Caco-2 (cell line): Measurements from ENCODE around the gene ZFP69. TPM values are rescaled to one million over a fixed set of nuclear protein-coding genes. Genes with fewer than 3 reads are reported as not detected.

Experiments used
- BruUV-seq: library from RNA; stranded (reverse); fragments of 400-500 nt; replicated peaks from 2 replicates; lab custom pipeline; 2021; lab: Mats Ljungman, UMichigan
- CTCF ChIA-PET: fragments of 300-600 bp; sonication (Branson Sonifier 250); formaldehyde crosslinking; loops from one replicate; lab custom pipeline; 2022; ENCODE audit warnings: antibody characterized with exemption; lab: Charles Lee
- POLR2A ChIA-PET: fragments of 300-600 bp; sonication (Branson Sonifier 250); formaldehyde crosslinking; loops from one replicate; lab custom pipeline; 2022; ENCODE audit warnings: antibody characterized with exemption; lab: Charles Lee
- DNase-seq, 2 experiments: peaks; one replicate each; pipeline versions ENCODE4 v3.0.0 to v3.0.0-alpha.2; 2020 to 2022
- H3K27me3 ChIP-seq: replicated peaks from 2 replicates; pipeline ENCODE4 v1.6.0; 2011; ENCODE audit warnings: low read length; ENCODE audit not compliant: control insufficient read depth, insufficient read depth
- H3K36me3 ChIP-seq: 2 replicates; pipeline ENCODE4 v1.5.1; 2011; ENCODE audit warnings: low read length; ENCODE audit not compliant: control insufficient read depth, insufficient read depth
- H3K4me1 ChIP-seq: fragments of 250-450 bp; sonication (Bioruptor Pico); 2 replicates; pipeline ENCODE4 v1.5.1; 2020; ENCODE audit warnings: mild to moderate bottlenecking
- H3K4me3 ChIP-seq: 2 replicates; pipeline ENCODE4 v1.5.1; 2011; ENCODE audit warnings: low read depth, mild to moderate bottlenecking, control low read depth, low read length
- H3K9me3 ChIP-seq: fragments of 250-450 bp; sonication (Bioruptor Pico); 2 replicates; pipeline ENCODE4 v1.5.1; 2020; ENCODE audit warnings: mild to moderate bottlenecking, moderate library complexity
- H3K27ac Mint-ChIP-seq: one replicate; pipeline ENCODE4 v1.8.0; 2022; ENCODE audit warnings: mixed read lengths; ENCODE audit not compliant: unreplicated experiment
- H3K27me3 Mint-ChIP-seq: one replicate; pipeline ENCODE4 v1.8.0; 2022; ENCODE audit warnings: mixed read lengths; ENCODE audit not compliant: insufficient read depth, unreplicated experiment
- H3K36me3 Mint-ChIP-seq: one replicate; pipeline ENCODE4 v1.8.0; 2022; ENCODE audit warnings: mild to moderate bottlenecking, mixed read lengths; ENCODE audit not compliant: insufficient read depth, unreplicated experiment
- H3K4me1 Mint-ChIP-seq: one replicate; pipeline ENCODE4 v1.8.0; 2022; ENCODE audit warnings: low read depth, mixed read lengths; ENCODE audit not compliant: unreplicated experiment
- H3K4me3 Mint-ChIP-seq: one replicate; pipeline ENCODE4 v1.8.0; 2022; ENCODE audit warnings: mild to moderate bottlenecking, moderate library complexity, mixed read lengths; ENCODE audit not compliant: unreplicated experiment
- H3K9me3 Mint-ChIP-seq: one replicate; pipeline ENCODE4 v1.8.0; 2022; ENCODE audit warnings: mixed read lengths; ENCODE audit not compliant: unreplicated experiment
- intact Hi-C: fragments of 100-400 bp; cut with micrococcal nuclease; formaldehyde crosslinking; loops from one replicate; pipeline ENCODE4 v1.10.0; 2022; ENCODE audit not compliant: unreplicated experiment
- total RNA-seq: library from RNA; stranded (reverse); gene quantifications from 2 replicates; pipeline ENCODE4 v1.2.3, GENCODE V29; 2022
- TF ChIP-seq, protein P1 (sequence below), 2 experiments: fragments of 200-600 bp in 1 of 2; IDR thresholded peaks; 1 replicate in 1 of 2; 2 replicates in 1 of 2; pipeline versions ENCODE4 v1.5.1 to v1.8.0; 2011 to 2022; ENCODE audit warnings: antibody characterized with exemption in 1 of 2, control low read depth in 1 of 2, inconsistent platforms in 1 of 2, low read depth in 1 of 2, low read length in 1 of 2, mild to moderate bottlenecking in 1 of 2, moderate library complexity in 1 of 2; ENCODE audit not compliant: insufficient read depth in 1 of 2, severe bottlenecking in 1 of 2, unreplicated experiment in 1 of 2

The ZFP69 gene
- total RNA-seq, 1 experiment from 2014 or later: 2.5 TPM

DNA sequence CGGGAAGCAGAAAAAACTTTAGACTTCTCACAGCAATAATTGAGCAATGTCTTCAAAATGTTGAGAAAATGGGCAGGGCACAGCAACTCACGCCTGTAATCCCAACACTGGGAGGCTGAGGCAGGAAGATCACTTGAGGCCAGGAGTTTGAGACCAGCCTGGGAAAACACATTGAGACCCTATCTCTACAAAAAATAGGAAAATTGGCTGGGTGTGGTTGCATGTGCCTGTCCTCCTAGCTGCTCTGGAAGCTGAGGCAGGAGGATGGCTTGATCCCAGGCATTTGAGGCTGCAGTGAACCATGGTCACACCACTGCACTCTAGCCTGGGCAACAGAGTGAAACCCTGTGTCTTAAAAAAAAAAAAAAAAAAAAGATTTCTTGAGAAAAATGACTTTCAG is 7.8 kb upstream of the ZFP69 start:
- Histone ChIP-seq H3K27me3 (no peaks in the 10 kb centered on the region), H3K36me3 (no peaks in the 10 kb centered on the region), H3K4me3 (no peak overlapping the region), H3K9me3 (0 out of 2 replicates have a peak, but pooled peaks cover 3% of the 10 kb centered on the region), H3K4me1 (no peaks in the 10 kb centered on the region)
- Mint-ChIP-seq H3K4me1 (no peaks in the 10 kb centered on the region), H3K27ac (no peak overlapping the region), H3K27me3 (no peaks in the 10 kb centered on the region), H3K4me3 (no peak overlapping the region), H3K36me3 (no peaks in the 10 kb centered on the region), H3K9me3 (peaks cover 54% of the 10 kb centered on the region)
- DNase-seq: no peak
- BruUV-seq: no TSS peak
- TF ChIP-seq, protein P1, sequence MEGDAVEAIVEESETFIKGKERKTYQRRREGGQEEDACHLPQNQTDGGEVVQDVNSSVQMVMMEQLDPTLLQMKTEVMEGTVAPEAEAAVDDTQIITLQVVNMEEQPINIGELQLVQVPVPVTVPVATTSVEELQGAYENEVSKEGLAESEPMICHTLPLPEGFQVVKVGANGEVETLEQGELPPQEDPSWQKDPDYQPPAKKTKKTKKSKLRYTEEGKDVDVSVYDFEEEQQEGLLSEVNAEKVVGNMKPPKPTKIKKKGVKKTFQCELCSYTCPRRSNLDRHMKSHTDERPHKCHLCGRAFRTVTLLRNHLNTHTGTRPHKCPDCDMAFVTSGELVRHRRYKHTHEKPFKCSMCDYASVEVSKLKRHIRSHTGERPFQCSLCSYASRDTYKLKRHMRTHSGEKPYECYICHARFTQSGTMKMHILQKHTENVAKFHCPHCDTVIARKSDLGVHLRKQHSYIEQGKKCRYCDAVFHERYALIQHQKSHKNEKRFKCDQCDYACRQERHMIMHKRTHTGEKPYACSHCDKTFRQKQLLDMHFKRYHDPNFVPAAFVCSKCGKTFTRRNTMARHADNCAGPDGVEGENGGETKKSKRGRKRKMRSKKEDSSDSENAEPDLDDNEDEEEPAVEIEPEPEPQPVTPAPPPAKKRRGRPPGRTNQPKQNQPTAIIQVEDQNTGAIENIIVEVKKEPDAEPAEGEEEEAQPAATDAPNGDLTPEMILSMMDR (IDR thresholded peaks at IDR 0.05; ENCODE audit: insufficient read depth in 1 of 2, low read depth in 1 of 2, low read length in 1 of 2, severe bottlenecking in 1 of 2, unreplicated experiment in 1 of 2): no peak
- intact Hi-C loops: no loop called here
- CTCF ChIA-PET: no interaction called here
- POLR2A ChIA-PET: no interaction called here

DNA sequence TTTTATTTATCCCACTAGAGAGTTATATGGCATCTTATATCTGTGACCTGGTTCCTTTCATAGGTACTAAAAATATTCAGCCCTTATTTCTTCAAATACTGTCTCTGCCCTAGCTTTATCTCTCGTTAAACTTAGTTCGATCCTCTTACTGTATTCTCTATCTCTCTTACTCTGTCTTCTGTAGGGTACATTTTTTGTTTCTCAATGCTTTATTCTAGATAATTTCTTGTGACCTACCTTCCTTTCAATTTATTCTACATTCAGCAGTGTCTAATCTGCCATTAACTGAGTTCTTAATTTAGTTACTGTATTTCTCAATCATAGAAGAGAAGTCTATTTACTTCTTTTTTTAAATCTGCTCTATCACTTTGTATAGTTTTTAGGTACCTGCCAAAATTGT is 1.8 kb upstream of the ZFP69 start:
- ChIA-PET CTCF (no interaction called here), POLR2A (no interaction called here)
- no peaks in the 10 kb centered on the region for H3K4me1 ChIP-seq
- intact Hi-C loops: no loop called here
- H3K4me1 Mint-ChIP-seq: no peaks in the 10 kb centered on the region
- H3K27me3 Mint-ChIP-seq: no peaks in the 10 kb centered on the region
- peaks cover 8% of the 10 kb centered on the region; the same call in 1 of the 2 replicates for H3K9me3 ChIP-seq
- no TSS peak for BruUV-seq
- TF ChIP-seq, protein P1 (IDR thresholded peaks at IDR 0.05; ENCODE audit: insufficient read depth in 1 of 2, low read depth in 1 of 2, low read length in 1 of 2, severe bottlenecking in 1 of 2, unreplicated experiment in 1 of 2): no peak
- H3K27me3 ChIP-seq: no peaks in the 10 kb centered on the region
- no peak overlapping the region for H3K4me3 ChIP-seq
- H3K4me3 Mint-ChIP-seq: no peak overlapping the region
- no peak overlapping the region for H3K27ac Mint-ChIP-seq
- no peak for DNase-seq
- peaks cover 28% of the 10 kb centered on the region for H3K9me3 Mint-ChIP-seq
- H3K36me3 ChIP-seq: no peaks in the 10 kb centered on the region
- peaks cover 12% of the 10 kb centered on the region for H3K36me3 Mint-ChIP-seq

- H3K4me3 Mint-ChIP-seq: peak overlapping the region; percentile 81
- peak overlapping the region; percentile 61 for H3K4me3 ChIP-seq
- CTCF ChIA-PET: no interaction called here
- POLR2A ChIA-PET: interaction anchor here (1.4 kb wide), 1 partner anchor 27 kb away, joined by 4 read pairs; the partner anchor contains the start of gene ZFP69B
- H3K36me3 Mint-ChIP-seq: peaks cover 12% of the 10 kb centered on the region
- H3K27me3 ChIP-seq: no peaks in the 10 kb centered on the region
- TF ChIP-seq, protein P1 (IDR thresholded peaks at IDR 0.05; ENCODE audit: insufficient read depth in 1 of 2, low read depth in 1 of 2, low read length in 1 of 2, severe bottlenecking in 1 of 2, unreplicated experiment in 1 of 2): no peak
- H3K4me1 ChIP-seq: no peaks in the 10 kb centered on the region
- H3K4me1 Mint-ChIP-seq: no peaks in the 10 kb centered on the region
- peak in 1 of 2 experiments; percentile 1 for DNase-seq
- peaks cover 22% of the 10 kb centered on the region for H3K9me3 Mint-ChIP-seq
- peaks cover 8% of the 10 kb centered on the region; the same call in 1 of the 2 replicates for H3K9me3 ChIP-seq
- no TSS peak for BruUV-seq
- no peaks in the 10 kb centered on the region for H3K36me3 ChIP-seq
- no peak overlapping the region for H3K27ac Mint-ChIP-seq
- intact Hi-C loops: no loop called here
- no peaks in the 10 kb centered on the region for H3K27me3 Mint-ChIP-seq
These were observed 576 bp downstream of the ZFP69 start for GRCh38 chr1:40477678-40478053.
